ENCODE results near the gene ZCRB1.

The ZCRB1 gene, protein sequence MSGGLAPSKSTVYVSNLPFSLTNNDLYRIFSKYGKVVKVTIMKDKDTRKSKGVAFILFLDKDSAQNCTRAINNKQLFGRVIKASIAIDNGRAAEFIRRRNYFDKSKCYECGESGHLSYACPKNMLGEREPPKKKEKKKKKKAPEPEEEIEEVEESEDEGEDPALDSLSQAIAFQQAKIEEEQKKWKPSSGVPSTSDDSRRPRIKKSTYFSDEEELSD

DNA sequence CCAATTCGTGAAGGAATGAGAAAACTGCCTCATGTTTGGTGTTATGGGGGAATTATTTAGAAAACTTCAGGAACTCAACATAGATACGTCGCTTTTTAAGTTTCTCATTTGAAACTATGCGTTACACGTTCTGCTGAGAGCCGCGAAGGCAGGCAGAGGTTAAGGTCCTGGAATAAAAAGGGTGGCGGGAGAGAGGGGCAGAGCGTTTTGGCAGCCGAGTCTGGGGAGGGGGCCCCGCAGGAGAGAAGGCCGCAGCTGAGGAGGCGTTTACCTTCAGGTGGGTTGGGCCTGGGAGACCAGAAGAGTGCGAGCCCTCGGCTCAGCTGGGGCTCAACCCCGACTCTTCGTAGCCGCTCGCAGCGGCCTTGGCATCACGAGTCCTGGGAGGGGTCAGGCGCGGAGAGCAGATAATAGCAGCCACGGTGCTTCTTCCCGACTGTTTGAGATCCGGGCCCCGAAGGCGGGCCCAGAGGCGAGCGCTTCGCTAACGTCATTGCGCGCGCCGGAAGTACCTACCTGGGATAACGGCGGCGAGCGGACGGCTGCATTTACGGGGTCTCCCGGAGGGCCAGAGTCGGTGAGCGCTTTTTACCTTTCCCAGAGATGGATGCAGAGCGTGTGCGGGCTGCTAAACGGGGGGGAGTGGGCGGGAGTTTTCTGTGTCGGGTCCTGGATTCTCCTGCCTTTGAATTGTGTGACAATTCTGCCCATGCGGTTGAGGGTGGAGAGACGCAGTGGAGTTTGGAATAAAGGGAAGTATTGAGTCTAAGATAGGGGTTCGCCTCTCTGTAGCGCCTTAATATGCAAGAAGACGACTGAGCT lies at the start of gene ZCRB1, which contains the start of gene PPHLN1:
Gene ZCRB1 (minus strand): TSS at position 442 of the 822 bp plus-strand sequence. CDS start 1,992 bp downstream, outside the sequence.
Gene PPHLN1 (plus strand): TSS at position 515 of the 822 bp plus-strand sequence. CDS start 9,736 bp downstream, outside the sequence.
- TF ChIP-seq, protein P1, sequence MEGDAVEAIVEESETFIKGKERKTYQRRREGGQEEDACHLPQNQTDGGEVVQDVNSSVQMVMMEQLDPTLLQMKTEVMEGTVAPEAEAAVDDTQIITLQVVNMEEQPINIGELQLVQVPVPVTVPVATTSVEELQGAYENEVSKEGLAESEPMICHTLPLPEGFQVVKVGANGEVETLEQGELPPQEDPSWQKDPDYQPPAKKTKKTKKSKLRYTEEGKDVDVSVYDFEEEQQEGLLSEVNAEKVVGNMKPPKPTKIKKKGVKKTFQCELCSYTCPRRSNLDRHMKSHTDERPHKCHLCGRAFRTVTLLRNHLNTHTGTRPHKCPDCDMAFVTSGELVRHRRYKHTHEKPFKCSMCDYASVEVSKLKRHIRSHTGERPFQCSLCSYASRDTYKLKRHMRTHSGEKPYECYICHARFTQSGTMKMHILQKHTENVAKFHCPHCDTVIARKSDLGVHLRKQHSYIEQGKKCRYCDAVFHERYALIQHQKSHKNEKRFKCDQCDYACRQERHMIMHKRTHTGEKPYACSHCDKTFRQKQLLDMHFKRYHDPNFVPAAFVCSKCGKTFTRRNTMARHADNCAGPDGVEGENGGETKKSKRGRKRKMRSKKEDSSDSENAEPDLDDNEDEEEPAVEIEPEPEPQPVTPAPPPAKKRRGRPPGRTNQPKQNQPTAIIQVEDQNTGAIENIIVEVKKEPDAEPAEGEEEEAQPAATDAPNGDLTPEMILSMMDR (IDR thresholded peaks at IDR 0.05), result no peak
- peak; percentile 82 for DNase-seq
- H3K27ac Mint-ChIP-seq, result peak within 1 kb of the TSS; percentile 99
- H3K9me3 Mint-ChIP-seq, result no peaks in the 10 kb centered on the region
- peaks cover 31% of the 10 kb centered on the region for H3K4me1 Mint-ChIP-seq
- H3K4me3 Mint-ChIP-seq, result peak within 1 kb of the TSS; percentile 97
- no peaks in the 10 kb centered on the region for H3K27me3 Mint-ChIP-seq (ENCODE audit: low read depth, poor library complexity)
- H3K36me3 Mint-ChIP-seq (ENCODE audit: low read depth), result peaks cover 18% of the 10 kb centered on the region

DNA sequence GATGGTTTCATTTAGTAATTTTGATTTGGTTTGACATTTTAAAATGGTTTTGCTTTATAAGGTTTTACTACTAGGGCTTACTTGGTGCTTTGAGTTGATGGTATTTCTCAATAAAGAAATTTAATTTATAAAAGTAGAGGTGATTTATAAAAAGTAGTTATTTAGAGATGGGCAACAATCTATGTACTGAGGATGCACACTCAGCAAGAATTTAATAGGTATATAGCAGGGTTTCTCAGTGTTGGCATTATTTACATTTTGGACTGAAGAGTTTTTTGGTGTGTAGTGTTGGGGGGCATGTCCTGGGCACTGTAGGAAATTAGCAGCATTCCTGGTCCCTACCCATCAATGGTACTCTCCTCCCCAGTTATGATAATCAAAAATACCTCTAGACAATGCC lies 47.8 kb upstream of the ZCRB1 start:
- H3K4me3 Mint-ChIP-seq, result no peak overlapping the region
- peaks cover 49% of the 10 kb centered on the region for H3K36me3 Mint-ChIP-seq (ENCODE audit: low read depth)
- no peak for DNase-seq
- H3K4me1 Mint-ChIP-seq, result peaks cover 6% of the 10 kb centered on the region
- TF ChIP-seq, protein P1 (IDR thresholded peaks at IDR 0.05), result no peak
- peaks cover 9% of the 10 kb centered on the region for H3K9me3 Mint-ChIP-seq
- H3K27me3 Mint-ChIP-seq (ENCODE audit: low read depth, poor library complexity), result peaks cover 2% of the 10 kb centered on the region
- no peak overlapping the region for H3K27ac Mint-ChIP-seq

DNA sequence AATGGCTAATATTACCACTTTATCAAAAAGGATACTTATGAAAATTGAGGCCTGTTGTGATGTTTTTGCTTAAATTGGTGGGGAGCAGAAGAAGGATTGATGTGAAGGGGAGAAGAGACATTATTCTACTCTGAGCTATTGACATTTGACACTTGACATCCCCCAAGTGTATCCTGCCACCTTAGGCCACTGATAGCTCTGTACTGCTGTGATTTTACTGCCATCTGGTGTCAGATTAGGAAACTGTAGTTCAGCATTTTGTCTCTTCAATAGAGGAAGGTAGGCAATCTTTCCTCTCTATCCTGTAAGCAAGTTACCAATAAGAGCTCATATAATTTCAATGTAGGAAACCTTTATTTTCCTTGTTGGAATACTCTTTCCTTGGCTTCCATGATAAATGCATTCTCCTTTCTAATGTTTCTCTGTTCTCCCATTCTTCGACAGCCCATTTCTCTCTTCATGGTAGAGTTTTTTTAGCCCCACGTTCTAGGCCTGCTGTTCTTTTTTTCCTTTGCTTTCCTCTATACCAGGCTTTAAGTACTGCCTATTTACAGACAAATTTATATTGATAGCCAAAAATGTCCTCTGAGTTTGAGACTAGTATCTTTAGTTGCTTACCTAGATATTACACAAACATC lies 46.4 kb upstream of the ZCRB1 start:
- Mint-ChIP-seq H3K4me3 (no peak overlapping the region), H3K9me3 (peaks cover 9% of the 10 kb centered on the region), H3K27ac (no peak overlapping the region), H3K36me3 (ENCODE audit: low read depth) (peaks cover 50% of the 10 kb centered on the region), H3K4me1 (peaks cover 6% of the 10 kb centered on the region), H3K27me3 (ENCODE audit: low read depth, poor library complexity) (peaks cover 2% of the 10 kb centered on the region)
- TF ChIP-seq, protein P1 (IDR thresholded peaks at IDR 0.05), result peak; percentile 73
- peak; percentile 16 for DNase-seq

DNA sequence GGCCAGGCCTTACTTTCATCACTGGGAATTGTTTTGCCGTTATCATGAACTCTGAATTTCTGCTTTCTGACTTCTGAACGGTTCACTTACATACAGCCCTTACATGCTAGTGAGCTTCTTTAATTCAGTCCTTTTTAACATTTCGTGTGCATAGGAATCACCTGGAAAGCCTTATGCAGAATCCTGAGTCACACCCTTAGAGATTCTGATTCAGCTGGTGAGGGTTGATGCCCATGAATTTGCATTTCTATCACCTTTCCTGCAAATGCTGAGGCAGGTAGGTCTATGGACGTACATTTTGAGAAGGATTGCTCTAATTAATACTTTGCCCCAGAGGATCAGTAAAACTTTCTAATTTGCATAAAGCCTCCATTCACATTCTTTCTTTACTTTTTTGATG lies 44.1 kb upstream of the ZCRB1 start:
- Mint-ChIP-seq H3K9me3 (peaks cover 9% of the 10 kb centered on the region), H3K4me1 (peaks cover 10% of the 10 kb centered on the region), H3K27ac (peak overlapping the region; percentile 60), H3K27me3 (ENCODE audit: low read depth, poor library complexity) (peaks cover 2% of the 10 kb centered on the region), H3K4me3 (no peak overlapping the region), H3K36me3 (ENCODE audit: low read depth) (peaks cover 38% of the 10 kb centered on the region)
- DNase-seq, result no peak
- TF ChIP-seq, protein P1 (IDR thresholded peaks at IDR 0.05), result no peak

DNA sequence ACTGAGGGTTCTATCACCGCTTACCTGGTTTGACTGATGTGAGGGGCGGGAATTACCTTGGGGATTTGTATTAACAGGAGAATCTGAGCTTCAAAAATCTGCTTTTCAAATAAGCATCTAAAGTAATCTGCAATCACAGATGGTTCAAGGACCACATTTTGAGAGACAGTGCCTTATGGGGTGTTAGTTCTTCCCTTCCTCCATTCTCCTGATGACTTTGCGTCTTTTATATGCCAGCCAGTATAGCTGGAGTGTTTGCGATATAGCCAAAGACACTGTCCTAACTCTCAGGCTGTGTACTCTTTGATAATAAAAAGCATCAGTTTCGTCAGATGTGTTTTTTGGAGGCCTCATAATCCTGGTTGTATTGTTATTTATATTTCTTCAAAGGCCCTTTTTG lies 39.6 kb upstream of the ZCRB1 start:
- H3K27ac Mint-ChIP-seq, result peak overlapping the region; percentile 87
- no peaks in the 10 kb centered on the region for H3K9me3 Mint-ChIP-seq
- H3K4me3 Mint-ChIP-seq, result no peak overlapping the region
- TF ChIP-seq, protein P1 (IDR thresholded peaks at IDR 0.05), result no peak
- DNase-seq, result no peak
- H3K27me3 Mint-ChIP-seq (ENCODE audit: low read depth, poor library complexity), result no peaks in the 10 kb centered on the region
- peaks cover 8% of the 10 kb centered on the region for H3K4me1 Mint-ChIP-seq
- H3K36me3 Mint-ChIP-seq (ENCODE audit: low read depth), result peaks cover 46% of the 10 kb centered on the region

Measured in nephron progenitor cell (in vitro differentiated cells).